Endothelial cell (in vitro differentiated cells): ENCODE results near the gene MARS1. TPM values are rescaled to one million over a fixed set of nuclear protein-coding genes. Genes with fewer than 3 reads are reported as not detected.
"Not testable (repeated sequence)": the region's sequence is repeated elsewhere in the genome, so short reads cannot be mapped to it uniquely, and the experiment has no call there.

Source experiments
- DNase-seq: peaks from one replicate; pipeline ENCODE4 v3.0.0; 2021; ENCODE audit warnings: low spot score
- H3K27ac Mint-ChIP-seq: one replicate; pipeline ENCODE4 v1.8.0; 2021; ENCODE audit warnings: mixed read lengths, inconsistent platforms; ENCODE audit not compliant: unreplicated experiment
- H3K27me3 Mint-ChIP-seq: one replicate; pipeline ENCODE4 v1.8.0; 2021; ENCODE audit warnings: mild to moderate bottlenecking, moderate library complexity, mixed read lengths, inconsistent platforms; ENCODE audit not compliant: unreplicated experiment
- H3K36me3 Mint-ChIP-seq: one replicate; pipeline ENCODE4 v1.8.0; 2021; ENCODE audit warnings: mild to moderate bottlenecking, low read depth, mixed read lengths, inconsistent platforms; ENCODE audit not compliant: unreplicated experiment
- H3K4me1 Mint-ChIP-seq: one replicate; pipeline ENCODE4 v1.8.0; 2021; ENCODE audit warnings: mild to moderate bottlenecking, mixed read lengths, inconsistent platforms; ENCODE audit not compliant: unreplicated experiment
- H3K4me3 Mint-ChIP-seq: one replicate; pipeline ENCODE4 v1.8.0; 2021; ENCODE audit warnings: mild to moderate bottlenecking, mixed read lengths, inconsistent platforms; ENCODE audit not compliant: unreplicated experiment
- H3K9me3 Mint-ChIP-seq: one replicate; pipeline ENCODE4 v1.8.0; 2021; ENCODE audit warnings: mixed read lengths, inconsistent platforms; ENCODE audit not compliant: unreplicated experiment
- CTCF ChIP-seq: fragments of 200-600 bp; sonication (generic); IDR thresholded peaks from one replicate; pipeline ENCODE4 v1.5.0; 2021; ENCODE audit warnings: antibody characterized with exemption; ENCODE audit not compliant: unreplicated experiment
- total RNA-seq: library from RNA; stranded (reverse); fragmentation: NEBNext Ultra II Directional; extraction: Animal tissue kit (Norgen Biotek cat#: 25700); gene quantifications from one replicate; pipeline ENCODE4 v1.2.1, GENCODE V29; 2021; ENCODE audit not compliant: unreplicated experiment

The MARS1 gene
- total RNA-seq, 1 donor from 2014 or later, result 183 TPM

- peaks cover 7% of the 10 kb centered on the region for H3K4me1 Mint-ChIP-seq
- H3K27ac Mint-ChIP-seq, result peak overlapping the region; percentile 57
- H3K36me3 Mint-ChIP-seq, result peaks cover 52% of the 10 kb centered on the region
- peaks cover 1% of the 10 kb centered on the region for H3K27me3 Mint-ChIP-seq
- no peak for TF ChIP-seq CTCF
- H3K9me3 Mint-ChIP-seq, result no peaks in the 10 kb centered on the region
- peak overlapping the region; percentile 42 for H3K4me3 Mint-ChIP-seq
- DNase-seq, result no peak
Observed at GRCh38 chr12:57498571-57498970, 10.7 kb downstream of the MARS1 start.

GRCh38 chr12:57500213-57500612 lies 12.3 kb downstream of the MARS1 start:
- peaks cover 7% of the 10 kb centered on the region for H3K4me1 Mint-ChIP-seq
- H3K4me3 Mint-ChIP-seq, result no peak overlapping the region
- no peaks in the 10 kb centered on the region for H3K9me3 Mint-ChIP-seq
- TF ChIP-seq CTCF, result no peak
- H3K27me3 Mint-ChIP-seq, result peaks cover 1% of the 10 kb centered on the region
- no peak overlapping the region for H3K27ac Mint-ChIP-seq
- H3K36me3 Mint-ChIP-seq, result peaks cover 61% of the 10 kb centered on the region
- DNase-seq, result no peak

DNA sequence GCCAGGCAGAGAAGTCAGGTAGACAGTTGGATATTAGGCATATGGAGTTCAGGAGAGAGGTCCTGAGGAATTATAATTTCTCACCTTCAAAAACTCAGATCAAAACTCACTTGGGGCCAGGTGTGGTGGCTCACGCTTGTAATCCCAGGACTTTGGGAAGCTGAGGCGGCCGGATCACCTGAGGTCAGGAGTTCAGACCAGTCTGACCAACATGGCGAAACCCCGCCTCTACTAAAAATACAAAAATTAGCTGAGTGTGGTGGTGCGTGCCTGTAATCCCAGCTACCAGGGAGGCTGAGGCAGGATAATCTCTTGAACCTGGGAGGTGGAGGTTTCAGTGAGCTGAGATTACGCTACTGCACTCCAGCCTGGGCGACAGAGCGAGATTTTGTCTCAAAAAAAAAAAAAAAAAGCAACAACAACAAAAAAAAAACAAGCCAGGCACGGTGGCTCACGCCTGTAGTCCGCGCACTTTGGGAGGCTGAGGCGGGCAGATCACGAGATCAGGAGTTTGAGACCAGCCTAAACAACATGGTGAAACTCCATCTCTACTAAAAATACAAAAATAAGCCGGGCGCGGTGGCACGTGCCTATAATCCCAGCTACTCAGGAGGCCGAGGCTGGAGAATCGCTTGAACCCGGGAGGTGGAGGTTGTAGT lies 14.6 kb downstream of the MARS1 start:
- Mint-ChIP-seq H3K4me3 (peak overlapping the region; percentile 24), H3K36me3 (peaks cover 63% of the 10 kb centered on the region), H3K27ac (peak overlapping the region; percentile 19)
- not testable (repeated sequence) for H3K4me1 Mint-ChIP-seq, H3K9me3 Mint-ChIP-seq, H3K27me3 Mint-ChIP-seq, DNase-seq

- H3K36me3 Mint-ChIP-seq, result peaks cover 48% of the 10 kb centered on the region
- not testable (repeated sequence) for H3K4me3 Mint-ChIP-seq, DNase-seq, H3K4me1 Mint-ChIP-seq, H3K27me3 Mint-ChIP-seq, H3K27ac Mint-ChIP-seq, H3K9me3 Mint-ChIP-seq
Observed at GRCh38 chr12:57506541-57506940, 18.7 kb downstream of the MARS1 start.

- not testable (repeated sequence) for DNase-seq, H3K9me3 Mint-ChIP-seq, H3K4me1 Mint-ChIP-seq, H3K4me3 Mint-ChIP-seq, H3K27ac Mint-ChIP-seq, H3K27me3 Mint-ChIP-seq
- peaks cover 51% of the 10 kb centered on the region for H3K36me3 Mint-ChIP-seq
Observed at GRCh38 chr12:57507796-57508195, 19.9 kb downstream of the MARS1 start.

DNA sequence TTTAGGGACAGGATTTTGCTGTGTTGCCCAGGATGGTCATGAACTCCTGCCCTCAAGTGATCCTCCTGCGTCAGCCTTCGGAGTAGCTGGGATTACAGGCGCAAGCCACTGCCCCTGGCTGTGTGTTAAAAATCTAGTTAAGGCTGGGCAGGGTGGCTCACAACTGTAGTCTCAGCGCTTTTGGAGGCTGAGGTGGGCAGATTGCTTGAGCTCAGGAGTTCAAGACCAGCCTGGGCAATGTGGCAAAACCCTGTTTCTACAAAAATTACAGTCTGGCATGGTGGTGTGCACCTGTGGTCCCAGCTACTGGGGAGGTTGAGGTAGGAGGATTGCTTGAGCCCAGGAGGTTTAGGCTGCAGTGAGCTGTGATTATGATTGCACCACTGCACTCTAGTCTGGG lies 23.3 kb downstream of the MARS1 start:
- no peak for TF ChIP-seq CTCF
- no peak for DNase-seq
- H3K36me3 Mint-ChIP-seq, result peaks cover 53% of the 10 kb centered on the region
- H3K4me1 Mint-ChIP-seq, result no peaks in the 10 kb centered on the region
- no peaks in the 10 kb centered on the region for H3K9me3 Mint-ChIP-seq
- peaks cover 5% of the 10 kb centered on the region for H3K27me3 Mint-ChIP-seq
- H3K27ac Mint-ChIP-seq, result no peak overlapping the region
- no peak overlapping the region for H3K4me3 Mint-ChIP-seq
